ENCODE data around the gene CLDND1.

- no peak for TF ChIP-seq CTCF (IDR thresholded peaks at IDR 0.05 in 4 of 5, conservative IDR thresholded peaks at IDR 0.05 in 1 of 5)
- TF ChIP-seq POLR2A (IDR thresholded peaks at IDR 0.05), result no peak
These were observed 28.5 kb upstream of the CLDND1 start for GRCh38 chr3:98551236-98551635.
